Ishikawa (cell line): ENCODE data around the gene ZBTB20.

Experiments
- CEBPB ChIP-seq: IDR thresholded peaks from 2 replicates; pipeline ENCODE4 v1.6.1; 2012
- CREB1 ChIP-seq: IDR thresholded peaks from 2 replicates; pipeline ENCODE4 v1.6.1; 2012; ENCODE audit warnings: low read depth
- EGR1 ChIP-seq: IDR thresholded peaks from 2 replicates; pipeline ENCODE4 v1.6.1; 2012
- EP300 ChIP-seq: IDR thresholded peaks from 2 replicates; pipeline ENCODE4 v1.6.1; 2012; ENCODE audit warnings: borderline replicate concordance
- FOXM1 ChIP-seq: IDR thresholded peaks from 2 replicates; pipeline ENCODE4 v1.6.1; 2012; ENCODE audit warnings: low read depth, borderline replicate concordance
- MAX ChIP-seq: IDR thresholded peaks from 2 replicates; pipeline ENCODE4 v1.6.1; 2012
- NFIC ChIP-seq: IDR thresholded peaks from 2 replicates; pipeline ENCODE4 v1.6.1; 2012
- RAD21 ChIP-seq: IDR thresholded peaks from 2 replicates; pipeline ENCODE4 v1.6.1; 2012; ENCODE audit warnings: low read depth
- REST ChIP-seq: IDR thresholded peaks from 2 replicates; pipeline ENCODE4 v1.6.1; 2012; ENCODE audit warnings: low read depth, mild to moderate bottlenecking
- TAF1 ChIP-seq: IDR thresholded peaks from 2 replicates; pipeline ENCODE4 v1.6.1; 2012; ENCODE audit warnings: low read depth, mild to moderate bottlenecking
- TCF12 ChIP-seq: IDR thresholded peaks from 2 replicates; pipeline ENCODE4 v1.6.1; 2012; ENCODE audit warnings: low read depth
- TEAD4 ChIP-seq: IDR thresholded peaks from 2 replicates; pipeline ENCODE4 v1.6.1; 2012
- USF1 ChIP-seq: IDR thresholded peaks from 2 replicates; pipeline ENCODE4 v1.6.1; 2012
- YY1 ChIP-seq: IDR thresholded peaks from 2 replicates; pipeline ENCODE4 v1.6.1; 2012; ENCODE audit warnings: low read depth
- ZBTB7A ChIP-seq: IDR thresholded peaks from 2 replicates; pipeline ENCODE4 v1.6.1; 2012; ENCODE audit warnings: low read depth

The ZBTB20 gene

GRCh38 chr3:114672692-114673447 lies 474.2 kb downstream of the ZBTB20 start:
- TF ChIP-seq TEAD4 (no peak), RAD21 (no peak)

GRCh38 chr3:114671741-114672510 lies 475.2 kb downstream of the ZBTB20 start:
- TF ChIP-seq EGR1 = no peak

- TF ChIP-seq TAF1 (no peak), TEAD4 (no peak), CREB1 (no peak), ZBTB7A (no peak), EP300 (no peak), NFIC (no peak), USF1 (no peak), CEBPB (no peak)
Measured at GRCh38 chr3:114669614-114670013, 477.5 kb downstream of the ZBTB20 start.

- no peak for TF ChIP-seq TCF12
- no peak for TF ChIP-seq EP300
- TF ChIP-seq TAF1 = no peak
- no peak for TF ChIP-seq RAD21
- no peak for TF ChIP-seq NFIC
- no peak for TF ChIP-seq FOXM1
- TF ChIP-seq EGR1 = no peak
- TF ChIP-seq MAX = no peak
- TF ChIP-seq CEBPB = no peak
- no peak for TF ChIP-seq ZBTB7A
- no peak for TF ChIP-seq TEAD4
Measured at GRCh38 chr3:114668099-114668498, 479.0 kb downstream of the ZBTB20 start.

GRCh38 chr3:114666623-114667022 lies 480.5 kb downstream of the ZBTB20 start:
- no peak for TF ChIP-seq CREB1

- TF ChIP-seq MAX = no peak
- TF ChIP-seq CREB1 = no peak
- no peak for TF ChIP-seq NFIC
- no peak for TF ChIP-seq YY1
- no peak for TF ChIP-seq TCF12
- TF ChIP-seq FOXM1 = no peak
- TF ChIP-seq EGR1 = no peak
- TF ChIP-seq ZBTB7A = no peak
- no peak for TF ChIP-seq USF1
- TF ChIP-seq TAF1 = no peak
- no peak for TF ChIP-seq REST
- no peak for TF ChIP-seq RAD21
Measured at GRCh38 chr3:114664006-114664405, 483.1 kb downstream of the ZBTB20 start.

- TF ChIP-seq EGR1 (no peak), TCF12 (no peak), TEAD4 (no peak), REST (no peak), MAX (no peak), USF1 (no peak), RAD21 (no peak), NFIC (no peak), CREB1 (no peak), TAF1 (no peak), FOXM1 (no peak), ZBTB7A (no peak), YY1 (no peak), CEBPB (no peak), EP300 (no peak)
Measured at GRCh38 chr3:114660808-114661207, 486.3 kb downstream of the ZBTB20 start.
